H1 (cell line): ENCODE data around the gene B3GALT4. TPM values are rescaled to one million over a fixed set of nuclear protein-coding genes. Genes with fewer than 3 reads are reported as not detected.
A peak's percentile ranks its signal among the peaks of the same experiment; 100 is the strongest.

Experiments
- HDAC2 ChIP-seq, 2 experiments: fragments of 300-600 bp in 1 of 2; sonication (generic) in 1 of 2; IDR thresholded peaks; 2 replicates each; pipeline ENCODE4 v1.6.1; 2011 to 2012; ENCODE audit warnings: low read depth in 2 of 2, low read length in 2 of 2, mild to moderate bottlenecking in 2 of 2, moderate library complexity in 2 of 2, borderline replicate concordance in 1 of 2, inconsistent platforms in 1 of 2
- KDM4A ChIP-seq: IDR thresholded peaks from one replicate; pipeline ENCODE4 v1.7.1; 2012; ENCODE audit warnings: low read depth, mild to moderate bottlenecking, moderate library complexity, low read length, inconsistent platforms; ENCODE audit not compliant: severe bottlenecking
- polyA plus RNA-seq, 7 experiments: library from polyadenylated mRNA; depleted of rRNA in 3 of 7; stranded (reverse) in 5 of 7; unstranded in 2 of 7; fragments of >200 nt in 5 of 7; fragments of 200-250 nt in 2 of 7; gene quantifications; 1 replicate in 5 of 7; 2 replicates in 1 of 7; 4 replicates in 1 of 7; pipeline versions ENCODE4 v1.2.1 to v1.2.3, GENCODE V29; 2011 to 2013; ENCODE audit warnings: missing spikeins in 2 of 7, mixed read lengths in 2 of 7
- total RNA-seq: library from RNA; stranded (reverse); fragmentation: NEBNext Ultra II Directional; extraction: Animal tissue kit (Norgen Biotek cat#: 25700); gene quantifications from 2 replicates; pipeline ENCODE4 v1.2.1, GENCODE V29; 2021
- TF ChIP-seq, protein P1 (sequence below): IDR thresholded peaks from 2 replicates; pipeline ENCODE4 v1.6.1; 2011; ENCODE audit warnings: low read length, improper control_type of control experiment
- TF ChIP-seq, protein P2 (sequence below): IDR thresholded peaks from 2 replicates; pipeline ENCODE4 v1.6.1; 2012; ENCODE audit warnings: low read length, inconsistent platforms

Gene B3GALT4
- total and polyA plus RNA-seq, 2 of the 8 experiments (the other 6 are each of a cell fraction or from before 2014, with no cell fraction given): 2.2 to 3.0 TPM

DNA sequence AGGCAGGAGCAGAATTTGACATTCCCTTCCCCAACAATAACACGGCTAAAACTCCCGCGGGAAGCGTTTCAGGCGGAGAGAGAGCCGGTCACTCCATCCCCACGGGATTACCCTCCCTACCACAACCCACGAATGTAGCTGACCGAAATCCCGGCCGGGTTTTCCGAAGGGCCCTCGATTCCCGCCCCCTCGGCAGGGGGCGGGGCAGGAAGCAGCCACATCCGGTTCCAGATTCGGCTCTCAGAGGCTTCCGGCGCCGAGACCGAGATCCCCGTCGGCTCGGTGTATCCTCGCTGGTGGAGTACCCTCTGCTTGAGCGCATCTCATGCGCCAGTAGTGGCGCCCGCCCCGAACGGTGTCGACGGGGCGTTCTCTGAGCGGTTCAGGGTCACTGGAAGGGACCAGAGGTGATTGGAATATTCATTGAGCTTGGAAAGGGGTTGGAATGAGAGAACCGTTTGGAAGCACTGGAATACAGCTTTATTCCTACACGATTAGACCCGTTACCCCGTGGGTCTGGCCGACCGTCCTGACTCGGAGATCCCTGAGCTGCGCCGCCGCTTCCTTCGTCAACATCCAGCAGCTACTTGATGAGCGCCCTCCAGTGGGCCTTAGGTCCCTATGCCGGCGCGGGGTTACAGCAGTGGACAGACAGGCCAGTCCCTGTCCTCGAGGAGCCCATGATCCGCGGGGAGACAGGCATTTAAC is 22.5 kb downstream of the B3GALT4 start (continued):
- TF ChIP-seq, protein P1, sequence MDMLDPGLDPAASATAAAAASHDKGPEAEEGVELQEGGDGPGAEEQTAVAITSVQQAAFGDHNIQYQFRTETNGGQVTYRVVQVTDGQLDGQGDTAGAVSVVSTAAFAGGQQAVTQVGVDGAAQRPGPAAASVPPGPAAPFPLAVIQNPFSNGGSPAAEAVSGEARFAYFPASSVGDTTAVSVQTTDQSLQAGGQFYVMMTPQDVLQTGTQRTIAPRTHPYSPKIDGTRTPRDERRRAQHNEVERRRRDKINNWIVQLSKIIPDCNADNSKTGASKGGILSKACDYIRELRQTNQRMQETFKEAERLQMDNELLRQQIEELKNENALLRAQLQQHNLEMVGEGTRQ: no peak
- TF ChIP-seq, protein P2, sequence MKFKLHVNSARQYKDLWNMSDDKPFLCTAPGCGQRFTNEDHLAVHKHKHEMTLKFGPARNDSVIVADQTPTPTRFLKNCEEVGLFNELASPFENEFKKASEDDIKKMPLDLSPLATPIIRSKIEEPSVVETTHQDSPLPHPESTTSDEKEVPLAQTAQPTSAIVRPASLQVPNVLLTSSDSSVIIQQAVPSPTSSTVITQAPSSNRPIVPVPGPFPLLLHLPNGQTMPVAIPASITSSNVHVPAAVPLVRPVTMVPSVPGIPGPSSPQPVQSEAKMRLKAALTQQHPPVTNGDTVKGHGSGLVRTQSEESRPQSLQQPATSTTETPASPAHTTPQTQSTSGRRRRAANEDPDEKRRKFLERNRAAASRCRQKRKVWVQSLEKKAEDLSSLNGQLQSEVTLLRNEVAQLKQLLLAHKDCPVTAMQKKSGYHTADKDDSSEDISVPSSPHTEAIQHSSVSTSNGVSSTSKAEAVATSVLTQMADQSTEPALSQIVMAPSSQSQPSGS: peak; percentile 67; the same call in 1 of the 2 replicates
- peak; percentile 54 for TF ChIP-seq KDM4A
- peak in 1 of 2 experiments; percentile 82; a peak in 2 of 4 replicates for TF ChIP-seq HDAC2 (IDR thresholded peaks at IDR 0.05; ENCODE audit: borderline replicate concordance in 1 of 2, low read depth in 2 of 2, low read length in 2 of 2)
